ENCODE data around the gene PKP3.
"Not testable (repeated sequence)": the region's sequence is repeated elsewhere in the genome, so short reads cannot be mapped to it uniquely, and the experiment has no call there.

PKP3 gene

GRCh38 chr11:420054-420910 is 26.3 kb downstream of the PKP3 start:
- TF ChIP-seq, protein P1, sequence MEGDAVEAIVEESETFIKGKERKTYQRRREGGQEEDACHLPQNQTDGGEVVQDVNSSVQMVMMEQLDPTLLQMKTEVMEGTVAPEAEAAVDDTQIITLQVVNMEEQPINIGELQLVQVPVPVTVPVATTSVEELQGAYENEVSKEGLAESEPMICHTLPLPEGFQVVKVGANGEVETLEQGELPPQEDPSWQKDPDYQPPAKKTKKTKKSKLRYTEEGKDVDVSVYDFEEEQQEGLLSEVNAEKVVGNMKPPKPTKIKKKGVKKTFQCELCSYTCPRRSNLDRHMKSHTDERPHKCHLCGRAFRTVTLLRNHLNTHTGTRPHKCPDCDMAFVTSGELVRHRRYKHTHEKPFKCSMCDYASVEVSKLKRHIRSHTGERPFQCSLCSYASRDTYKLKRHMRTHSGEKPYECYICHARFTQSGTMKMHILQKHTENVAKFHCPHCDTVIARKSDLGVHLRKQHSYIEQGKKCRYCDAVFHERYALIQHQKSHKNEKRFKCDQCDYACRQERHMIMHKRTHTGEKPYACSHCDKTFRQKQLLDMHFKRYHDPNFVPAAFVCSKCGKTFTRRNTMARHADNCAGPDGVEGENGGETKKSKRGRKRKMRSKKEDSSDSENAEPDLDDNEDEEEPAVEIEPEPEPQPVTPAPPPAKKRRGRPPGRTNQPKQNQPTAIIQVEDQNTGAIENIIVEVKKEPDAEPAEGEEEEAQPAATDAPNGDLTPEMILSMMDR (conservative IDR thresholded peaks at IDR 0.05; ENCODE audit: low read depth, low read length) = no peak
- no peak for DNase-seq (ENCODE audit: low read depth)

DNA sequence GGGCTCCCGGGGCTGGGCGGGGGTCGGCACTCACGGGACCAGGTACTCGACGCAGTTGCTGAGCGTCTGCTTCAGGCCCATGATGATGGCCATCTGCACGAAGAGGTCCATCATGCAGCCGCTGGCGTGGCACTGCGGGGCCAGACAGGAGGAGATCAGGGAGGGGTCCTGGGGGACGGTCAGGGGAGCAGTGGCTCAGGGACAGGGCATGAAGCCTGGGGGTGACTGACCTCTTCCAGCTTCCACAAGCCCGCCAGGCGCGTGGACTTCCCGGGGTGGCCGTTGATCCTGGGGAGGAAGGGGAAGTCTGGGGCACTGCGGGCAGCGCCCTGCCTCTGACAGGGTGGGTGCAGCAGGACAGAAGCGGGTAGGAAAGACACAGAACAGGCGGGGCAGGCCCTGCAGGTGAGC is 26.9 kb downstream of the PKP3 start:
- no peak overlapping the region for H3K4me3 ChIP-seq (ENCODE audit: low read length)
- no peak for DNase-seq (ENCODE audit: low read depth)
- TF ChIP-seq, protein P1 (conservative IDR thresholded peaks at IDR 0.05; ENCODE audit: low read depth, low read length) = no peak

More at GRCh38 chr11:420054-420910, 26.3 kb downstream of the PKP3 start:
- no peak overlapping the region for H3K4me3 ChIP-seq (ENCODE audit: low read length)

- no peak overlapping the region for H3K4me3 ChIP-seq (ENCODE audit: low read length)
- TF ChIP-seq, protein P1 (conservative IDR thresholded peaks at IDR 0.05; ENCODE audit: low read depth, low read length) = no peak
- no peak for DNase-seq (ENCODE audit: low read depth)
Measured at GRCh38 chr11:422249-422656, 28.2 kb downstream of the PKP3 start.

DNA sequence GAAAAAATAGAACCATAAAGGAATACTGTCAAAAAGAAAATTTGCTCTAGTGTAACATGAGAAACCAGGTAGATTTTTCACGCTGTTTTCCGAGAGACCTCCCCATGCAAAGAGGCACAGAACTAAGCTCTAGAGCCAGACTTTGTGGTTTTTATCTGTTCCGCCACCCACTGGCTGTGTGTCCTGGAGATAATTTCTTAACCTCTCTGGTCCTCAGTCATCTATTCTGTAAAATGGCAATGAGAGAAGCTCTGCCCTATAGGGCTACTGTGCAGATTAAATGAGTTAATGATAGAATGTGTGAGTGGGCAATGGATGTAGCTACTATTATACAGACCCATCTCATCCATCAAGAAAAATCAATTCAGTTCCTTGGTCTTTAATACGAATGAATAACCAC is 30.2 kb downstream of the PKP3 start:
- TF ChIP-seq, protein P1 (conservative IDR thresholded peaks at IDR 0.05; ENCODE audit: low read depth, low read length) = no peak
- H3K4me3 ChIP-seq (ENCODE audit: low read length) = no peak overlapping the region
- no peak for DNase-seq (ENCODE audit: low read depth)

GRCh38 chr11:424766-425165 is 30.8 kb downstream of the PKP3 start:
- H3K4me3 ChIP-seq (ENCODE audit: low read length); DNase-seq (ENCODE audit: low read depth): not testable (repeated sequence)

GRCh38 chr11:425301-425700 is 31.3 kb downstream of the PKP3 start:
- TF ChIP-seq, protein P1 (conservative IDR thresholded peaks at IDR 0.05; ENCODE audit: low read depth, low read length) = no peak
- no peak overlapping the region for H3K4me3 ChIP-seq (ENCODE audit: low read length)
- DNase-seq (ENCODE audit: low read depth) = no peak

GRCh38 chr11:426851-427250 is 32.8 kb downstream of the PKP3 start:
- no peak for DNase-seq (ENCODE audit: low read depth)
- TF ChIP-seq, protein P1 (conservative IDR thresholded peaks at IDR 0.05; ENCODE audit: low read depth, low read length) = no peak
- H3K4me3 ChIP-seq (ENCODE audit: low read length) = no peak overlapping the region
